Transverse colon (tissue), 4 donors: ENCODE results near the gene IL4. TPM values are rescaled to one million over a fixed set of nuclear protein-coding genes. Genes with fewer than 3 reads are reported as not detected.

Source experiments
- DNase-seq: peaks from one replicate; pipeline ENCODE4 v3.0.0-alpha.2; 2019
- H3K27ac ChIP-seq, 4 donors: fragments of 200-600 bp; sonication (generic); 2 replicates each; pipeline ENCODE4 v1.5.1; 2016 to 2018; ENCODE audit warnings: inconsistent platforms in 4 of 4
- H3K27me3 ChIP-seq: fragments of 200-600 bp; sonication (generic); 2 replicates; pipeline ENCODE4 v1.5.1; 2017; ENCODE audit warnings: inconsistent platforms
- H3K36me3 ChIP-seq, 4 donors: fragments of 200-600 bp; sonication (generic); 2 replicates each; pipeline ENCODE4 v1.5.1; 2017 to 2019; ENCODE audit warnings: inconsistent platforms in 4 of 4
- H3K4me1 ChIP-seq, 4 donors: fragments of 200-600 bp; sonication (generic); 2 replicates each; pipeline ENCODE4 v1.5.1; 2017 to 2020; ENCODE audit warnings: inconsistent platforms in 4 of 4
- H3K4me3 ChIP-seq, 4 donors: fragments of 200-600 bp; sonication (generic); 1 replicate in 1 of 4; 2 replicates in 3 of 4; pipeline versions ENCODE4 v1.5.1 to v1.6.1; 2017 to 2019; ENCODE audit warnings: inconsistent platforms in 4 of 4
- H3K9me3 ChIP-seq, 2 donors: fragments of 200-600 bp; sonication (generic); 2 replicates each; pipeline ENCODE4 v1.5.1; 2017 to 2019; ENCODE audit warnings: inconsistent platforms in 2 of 2
- EP300 ChIP-seq: sonication (generic); formaldehyde crosslinking; IDR thresholded peaks from one replicate; pipeline ENCODE4 v1.6.1; 2017; ENCODE audit warnings: antibody characterized with exemption, low read depth
- POLR2A ChIP-seq: fragments of 450-650 bp; IDR thresholded peaks from one replicate; pipeline ENCODE4 v1.6.1; 2016; ENCODE audit warnings: antibody characterized with exemption, mild to moderate bottlenecking, moderate library complexity
- POLR2AphosphoS5 ChIP-seq, 3 donors: sonication (generic); formaldehyde crosslinking; IDR thresholded peaks; one replicate each; pipeline ENCODE4 v1.6.1; 2016; ENCODE audit warnings: antibody characterized with exemption in 3 of 3
- WGBS, 2 donors: methylation state at CpG; one replicate each; pipeline ENCODE4 v1.1.5; 2018; ENCODE audit warnings: low coverage in 1 of 2; 5-methylcytosine and 5-hydroxymethylcytosine counted together
- in situ Hi-C, 4 donors: fragments of 200-750 bp; cut with MboI; loops; one replicate each; pipeline versions ENCODE4 v1.15.0 to v1.15.1; 2017; ENCODE audit warnings: low sequenced_read_pairs in 3 of 4, low pct_ligation_motif_present in 1 of 4, low pct_unique_long_range_greater_than_20kb in 1 of 4
- intact Hi-C: fragments of 100-400 bp; cut with DNase I; formaldehyde crosslinking; loops from one replicate; pipeline ENCODE4 v1.15.1; 2023; ENCODE audit warnings: low total_unique reads
- total RNA-seq, 4 donors: library from RNA; depleted of rRNA; stranded (reverse); fragments of >200 nt; gene quantifications; one replicate each; pipeline ENCODE4 v1.1.0, GENCODE V29; 2016
- TF ChIP-seq, protein P1 (sequence below), 5 experiments: fragments of 200-600 bp in 3 of 5; fragments of 450-650 bp in 2 of 5; sonication (generic) in 3 of 5; IDR thresholded peaks; 1 replicate in 2 of 5; 2 replicates in 3 of 5; pipeline ENCODE4 v1.5.1; 2016 to 2017; ENCODE audit warnings: antibody characterized with exemption in 5 of 5, inconsistent platforms in 3 of 5, mild to moderate bottlenecking in 2 of 5, moderate library complexity in 1 of 5

IL4 gene
- total RNA-seq, 4 donors from 2014 or later: not detected

GRCh38 chr5:132641241-132641723 lies 32.5 kb upstream of the IL4 start:
- Histone ChIP-seq H3K27ac (no peak overlapping the region), H3K9me3 (no peaks in the 10 kb centered on the region), H3K27me3 (no peaks in the 10 kb centered on the region), H3K4me3 (no peak overlapping the region), H3K4me1 (no peaks in the 10 kb centered on the region), H3K36me3 (peaks cover 0 to 57% (median 28%) of the 10 kb centered on the region in 4 donors)
- intact Hi-C loops: no loop called here
- DNase-seq: no peak
- TF ChIP-seq, protein P1, sequence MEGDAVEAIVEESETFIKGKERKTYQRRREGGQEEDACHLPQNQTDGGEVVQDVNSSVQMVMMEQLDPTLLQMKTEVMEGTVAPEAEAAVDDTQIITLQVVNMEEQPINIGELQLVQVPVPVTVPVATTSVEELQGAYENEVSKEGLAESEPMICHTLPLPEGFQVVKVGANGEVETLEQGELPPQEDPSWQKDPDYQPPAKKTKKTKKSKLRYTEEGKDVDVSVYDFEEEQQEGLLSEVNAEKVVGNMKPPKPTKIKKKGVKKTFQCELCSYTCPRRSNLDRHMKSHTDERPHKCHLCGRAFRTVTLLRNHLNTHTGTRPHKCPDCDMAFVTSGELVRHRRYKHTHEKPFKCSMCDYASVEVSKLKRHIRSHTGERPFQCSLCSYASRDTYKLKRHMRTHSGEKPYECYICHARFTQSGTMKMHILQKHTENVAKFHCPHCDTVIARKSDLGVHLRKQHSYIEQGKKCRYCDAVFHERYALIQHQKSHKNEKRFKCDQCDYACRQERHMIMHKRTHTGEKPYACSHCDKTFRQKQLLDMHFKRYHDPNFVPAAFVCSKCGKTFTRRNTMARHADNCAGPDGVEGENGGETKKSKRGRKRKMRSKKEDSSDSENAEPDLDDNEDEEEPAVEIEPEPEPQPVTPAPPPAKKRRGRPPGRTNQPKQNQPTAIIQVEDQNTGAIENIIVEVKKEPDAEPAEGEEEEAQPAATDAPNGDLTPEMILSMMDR (IDR thresholded peaks at IDR 0.05): no peak
- TF ChIP-seq EP300 (no peak), POLR2AphosphoS5 (IDR thresholded peaks at IDR 0.05) (no peak), POLR2A (no peak)
- in situ Hi-C loops: no loop called here
- WGBS, 2 donors: 88 to 97% methylated on average over 1 to 3 of the region's 3 CpGs

GRCh38 chr5:132641841-132642240 lies 31.9 kb upstream of the IL4 start:
- no peak overlapping the region for H3K27ac ChIP-seq
- H3K4me3 ChIP-seq: no peak overlapping the region
- 90 to 100% methylated on average over 2 to 3 of the region's 3 CpGs for WGBS, 2 donors
- H3K9me3 ChIP-seq: no peaks in the 10 kb centered on the region
- peaks cover 0 to 57% (median 28%) of the 10 kb centered on the region in 4 donors for H3K36me3 ChIP-seq
- intact Hi-C loops (no loop called here), in situ Hi-C loops (no loop called here)
- H3K27me3 ChIP-seq: no peaks in the 10 kb centered on the region
- TF ChIP-seq POLR2A (no peak), EP300 (no peak), POLR2AphosphoS5 (IDR thresholded peaks at IDR 0.05) (no peak)
- TF ChIP-seq, protein P1 (IDR thresholded peaks at IDR 0.05): no peak
- DNase-seq: no peak
- H3K4me1 ChIP-seq: no peaks in the 10 kb centered on the region

- TF ChIP-seq EP300: no peak
- no peak for TF ChIP-seq POLR2AphosphoS5 (IDR thresholded peaks at IDR 0.05)
- TF ChIP-seq, protein P1 (IDR thresholded peaks at IDR 0.05): no peak
- TF ChIP-seq POLR2A: no peak
- H3K4me3 ChIP-seq: no peak overlapping the region
- no peak overlapping the region for H3K27ac ChIP-seq
- H3K36me3 ChIP-seq: peaks cover 0 to 39% (median 18%) of the 10 kb centered on the region in 4 donors
- intact Hi-C loops (no loop called here), in situ Hi-C loops (no loop called here)
- H3K4me1 ChIP-seq: no peaks in the 10 kb centered on the region
- H3K9me3 ChIP-seq: no peaks in the 10 kb centered on the region
- no peak for DNase-seq
- no peaks in the 10 kb centered on the region for H3K27me3 ChIP-seq
Measured at GRCh38 chr5:132644177-132644576, 29.6 kb upstream of the IL4 start.

GRCh38 chr5:132646583-132647266 lies 27.1 kb upstream of the IL4 start:
- no peak for DNase-seq
- H3K9me3 ChIP-seq: no peaks in the 10 kb centered on the region
- in situ Hi-C loops: no loop called here
- H3K4me1 ChIP-seq: no peaks in the 10 kb centered on the region
- no peak overlapping the region for H3K27ac ChIP-seq
- H3K36me3 ChIP-seq: peaks cover 0 to 17% (median 6%) of the 10 kb centered on the region in 4 donors
- intact Hi-C loops: no loop called here
- no peak for TF ChIP-seq EP300
- no peak for TF ChIP-seq POLR2AphosphoS5 (IDR thresholded peaks at IDR 0.05)
- TF ChIP-seq POLR2A: no peak
- TF ChIP-seq, protein P1 (IDR thresholded peaks at IDR 0.05): no peak
- 79 to 85% methylated on average over 7 to 11 of the region's 11 CpGs for WGBS, 2 donors
- H3K4me3 ChIP-seq: no peak overlapping the region
- no peaks in the 10 kb centered on the region for H3K27me3 ChIP-seq
